IMR-90 (cell line): ENCODE measurements around the gene CPN2. TPM values are rescaled to one million over a fixed set of nuclear protein-coding genes. Genes with fewer than 3 reads are reported as not detected.
A peak's percentile ranks its signal among the peaks of the same experiment; 100 is the strongest.

Experiments used
- ATAC-seq: fragments of 200-7000 bp; cut with Tn5 transposase; 2 replicates; pipeline ENCODE4 v1.9.1; 2020; ENCODE audit warnings: low read depth, mild to moderate bottlenecking, moderate library complexity
- BruUV-seq: library from RNA; stranded (reverse); fragments of 400-500 nt; replicated peaks from 2 replicates; lab custom pipeline; 2021; lab: Mats Ljungman, UMichigan
- CTCF ChIA-PET: fragments of 300-600 bp; formaldehyde crosslinking; extraction: SDS; loops from one replicate; lab custom pipeline; 2021; ENCODE audit warnings: antibody characterized with exemption; lab: Yijun Ruan, JAX
- POLR2A ChIA-PET: fragments of 300-600 bp; sonication (Branson Sonifier 250); formaldehyde crosslinking; loops from one replicate; lab custom pipeline; 2022; ENCODE audit warnings: antibody characterized with exemption; ENCODE audit not compliant: unreplicated experiment; lab: Charles Lee
- DNase-seq: peaks from one replicate; pipeline ENCODE4 v3.0.0; 2013
- H2AFZ ChIP-seq: replicated peaks from 2 replicates; pipeline ENCODE3; 2013; ENCODE audit warnings: low read length, mild to moderate bottlenecking; ENCODE audit not compliant: poor library complexity
- H2AK5ac ChIP-seq: 2 replicates; pipeline ENCODE4 v1.6.1; 2013; ENCODE audit warnings: low read depth, low read length, inconsistent platforms
- H2AK9ac ChIP-seq: replicated peaks from 2 replicates; pipeline ENCODE3; 2013; ENCODE audit warnings: mild to moderate bottlenecking, low read depth, low read length, moderate library complexity; ENCODE audit not compliant: poor library complexity
- H2BK120ac ChIP-seq: 2 replicates; pipeline ENCODE4 v1.6.1; 2013; ENCODE audit warnings: low read depth, low read length, inconsistent platforms
- H2BK15ac ChIP-seq: 3 replicates; pipeline ENCODE4 v1.6.1; 2013; ENCODE audit warnings: low read depth, low read length, inconsistent platforms
- H2BK20ac ChIP-seq: 2 replicates; pipeline ENCODE4 v1.6.1; 2013; ENCODE audit warnings: low read depth, mild to moderate bottlenecking, inconsistent platforms, low read length, moderate library complexity
- H2BK5ac ChIP-seq: 2 replicates; pipeline ENCODE4 v1.6.1; 2013; ENCODE audit warnings: mild to moderate bottlenecking, low read depth, low read length, inconsistent platforms; ENCODE audit not compliant: poor library complexity, severe bottlenecking
- H3K14ac ChIP-seq: replicated peaks from 2 replicates; pipeline ENCODE4 v1.6.1; 2013; ENCODE audit warnings: low read depth, low read length, inconsistent platforms
- H3K18ac ChIP-seq: 2 replicates; pipeline ENCODE4 v1.6.1; 2013; ENCODE audit warnings: low read depth, low read length, control low read depth
- H3K23ac ChIP-seq: 2 replicates; pipeline ENCODE4 v1.6.1; 2013; ENCODE audit warnings: low read depth, low read length, inconsistent platforms
- H3K27ac ChIP-seq: 2 replicates; pipeline ENCODE4 v1.5.1; 2013; ENCODE audit warnings: mild to moderate bottlenecking, control low read depth, low read length; ENCODE audit not compliant: insufficient read depth
- H3K27me3 ChIP-seq: 2 replicates; pipeline ENCODE4 v1.6.1; 2013; ENCODE audit warnings: low read length; ENCODE audit not compliant: control insufficient read depth, insufficient read depth
- H3K36me3 ChIP-seq: 2 replicates; pipeline ENCODE4 v1.6.1; 2013; ENCODE audit warnings: low read length, mixed read lengths; ENCODE audit not compliant: control insufficient read depth, insufficient read depth
- H3K4ac ChIP-seq: 2 replicates; pipeline ENCODE4 v1.6.1; 2013; ENCODE audit warnings: low read depth, low read length, inconsistent platforms
- H3K4me1 ChIP-seq: 2 replicates; pipeline ENCODE4 v1.6.1; 2013; ENCODE audit warnings: low read length, mixed read lengths; ENCODE audit not compliant: control insufficient read depth, insufficient read depth
- H3K4me2 ChIP-seq: 2 replicates; pipeline ENCODE4 v1.6.1; 2013; ENCODE audit warnings: low read depth, mild to moderate bottlenecking, control low read depth, low read length, moderate library complexity
- H3K4me3 ChIP-seq: 2 replicates; pipeline ENCODE4 v1.5.1; 2013; ENCODE audit warnings: low read depth, mild to moderate bottlenecking, control low read depth, low read length, moderate library complexity; ENCODE audit not compliant: insufficient read depth
- H3K56ac ChIP-seq: 2 replicates; pipeline ENCODE4 v1.6.1; 2013; ENCODE audit warnings: low read length, inconsistent platforms; ENCODE audit not compliant: insufficient read depth; ENCODE audit errors: extremely low read depth
- H3K79me1 ChIP-seq, 2 experiments: 2 replicates each; pipeline ENCODE4 v1.6.1; 2013; ENCODE audit warnings: low read length in 2 of 2, inconsistent platforms in 1 of 2, low read depth in 1 of 2
- H3K9ac ChIP-seq: 2 replicates; pipeline ENCODE4 v1.6.1; 2013; ENCODE audit warnings: low read depth, low read length, control low read depth
- H3K9me1 ChIP-seq: 2 replicates; pipeline ENCODE4 v1.6.1; 2013; ENCODE audit warnings: low read length, inconsistent platforms; ENCODE audit not compliant: insufficient read depth
- H3K9me3 ChIP-seq: 2 replicates; pipeline ENCODE4 v1.6.1; 2013; ENCODE audit warnings: low read length; ENCODE audit not compliant: control insufficient read depth, insufficient read depth
- H4K20me1 ChIP-seq: 2 replicates; pipeline ENCODE4 v1.6.1; 2013; ENCODE audit warnings: low read length, inconsistent platforms; ENCODE audit not compliant: insufficient read depth
- H4K5ac ChIP-seq: 2 replicates; pipeline ENCODE4 v1.6.1; 2013; ENCODE audit warnings: mild to moderate bottlenecking, low read depth, low read length, control low read depth
- H4K8ac ChIP-seq, 2 experiments: 2 replicates each; pipeline ENCODE4 v1.6.1; 2013; ENCODE audit warnings: low read depth in 2 of 2, low read length in 2 of 2, control low read depth in 1 of 2, inconsistent platforms in 1 of 2
- H4K91ac ChIP-seq: 2 replicates; pipeline ENCODE4 v1.6.1; 2013; ENCODE audit warnings: low read depth, low read length, inconsistent platforms; ENCODE audit not compliant: insufficient read depth
- BHLHE40 ChIP-seq: fragments of 150-350 bp; IDR thresholded peaks from 2 replicates; pipeline ENCODE4 v1.6.1; 2016; ENCODE audit warnings: mild to moderate bottlenecking, low read depth, low read length
- CEBPB ChIP-seq: IDR thresholded peaks from 2 replicates; pipeline ENCODE4 v1.6.1; 2012; ENCODE audit warnings: low read depth, low read length, improper control_type of control experiment
- CHD1 ChIP-seq: IDR thresholded peaks from 2 replicates; pipeline ENCODE4 v1.6.1; 2012; ENCODE audit warnings: low read depth, low read length, improper control_type of control experiment
- FOS ChIP-seq: fragments of 150-350 bp; IDR thresholded peaks from 2 replicates; pipeline ENCODE4 v1.6.1; 2016; ENCODE audit warnings: low read depth, low read length
- MAFK ChIP-seq: IDR thresholded peaks from 2 replicates; pipeline ENCODE4 v1.6.1; 2012; ENCODE audit warnings: low read depth, low read length, improper control_type of control experiment
- MAZ ChIP-seq: IDR thresholded peaks from 2 replicates; pipeline ENCODE4 v1.6.1; 2012; ENCODE audit warnings: low read depth, mild to moderate bottlenecking, low read length, improper control_type of control experiment, moderate library complexity, borderline replicate concordance
- MXI1 ChIP-seq: IDR thresholded peaks from 2 replicates; pipeline ENCODE4 v1.6.1; 2012; ENCODE audit warnings: low read depth, mild to moderate bottlenecking, low read length, moderate library complexity, borderline replicate concordance
- NFE2L2 ChIP-seq: fragments of 150-350 bp; IDR thresholded peaks from 2 replicates; pipeline ENCODE4 v1.6.1; 2016; ENCODE audit warnings: low read depth, mild to moderate bottlenecking, low read length
- POLR2A ChIP-seq: IDR thresholded peaks from 2 replicates; pipeline ENCODE4 v1.6.1; 2012; ENCODE audit warnings: mild to moderate bottlenecking, low read depth, low read length
- RAD21 ChIP-seq: IDR thresholded peaks from 2 replicates; pipeline ENCODE4 v1.6.1; 2012; ENCODE audit warnings: low read length, improper control_type of control experiment
- RCOR1 ChIP-seq: IDR thresholded peaks from 2 replicates; pipeline ENCODE4 v1.6.1; 2012; ENCODE audit warnings: mild to moderate bottlenecking, low read length, improper control_type of control experiment; ENCODE audit not compliant: insufficient replicate concordance
- RFX5 ChIP-seq: IDR thresholded peaks from 2 replicates; pipeline ENCODE4 v1.8.0; 2012; ENCODE audit warnings: low read depth, mild to moderate bottlenecking, low read length, moderate library complexity
- SMC3 ChIP-seq: fragments of 150-350 bp; IDR thresholded peaks from 2 replicates; pipeline ENCODE4 v1.6.1; 2016; ENCODE audit warnings: low read depth, mild to moderate bottlenecking, antibody characterized with exemption, low read length, moderate library complexity
- WGBS, 2 experiments: methylation state at CpG; one replicate each; pipeline versions ENCODE4 v1.1.5 to v1.1.7; 2013; ENCODE audit warnings: missing lambda C conversion rate in 2 of 2; ENCODE audit not compliant: insufficient read length in 1 of 2; ENCODE audit errors: extremely low coverage in 2 of 2; 5-methylcytosine and 5-hydroxymethylcytosine counted together
- dilution Hi-C: fragments of 300-500 bp; cut with HindIII; formaldehyde crosslinking; loops from one replicate; pipeline ENCODE4 v1.14.3; 2018; ENCODE audit warnings: low sequenced_read_pairs; ENCODE audit not compliant: unreplicated experiment
- in situ Hi-C: fragments of 300-500 bp; cut with MboI; formaldehyde crosslinking; loops from 3 replicates; pipeline ENCODE4 v1.14.3; 2019; ENCODE audit warnings: low sequenced_read_pairs, inconsistent platforms, mixed read lengths
- intact Hi-C: fragments of 100-400 bp; cut with micrococcal nuclease; formaldehyde crosslinking; loops from 2 replicates; pipeline ENCODE4 v1.10.0; 2022
- polyA plus RNA-seq, 3 experiments: library from polyadenylated mRNA; depleted of rRNA; stranded (reverse); fragments of >200 nt; gene quantifications; 2 replicates each; pipeline ENCODE4 v1.2.3, GENCODE V29; 2012; ENCODE audit warnings: low replicate concordance in 1 of 3
- total RNA-seq: library from RNA; depleted of rRNA; stranded (reverse); fragments of >200 nt; gene quantifications from 2 replicates; pipeline ENCODE4 v1.2.3, GENCODE V29; 2012
- TF ChIP-seq, protein P1 (sequence below): fragments of 150-350 bp; IDR thresholded peaks from 2 replicates; pipeline ENCODE4 v1.6.1; 2017; ENCODE audit warnings: mild to moderate bottlenecking, antibody characterized with exemption, low read length, low read depth
- TF ChIP-seq, protein P2 (sequence below): fragments of 150-350 bp; IDR thresholded peaks from 2 replicates; pipeline ENCODE4 v1.6.1; 2016; ENCODE audit warnings: low read depth, mild to moderate bottlenecking, low read length, moderate library complexity, borderline replicate concordance

Gene CPN2
- total and polyA plus RNA-seq, 2 of the 4 experiments (the other 2 are of a cell fraction): 0.07 TPM; not detected in 1

DNA sequence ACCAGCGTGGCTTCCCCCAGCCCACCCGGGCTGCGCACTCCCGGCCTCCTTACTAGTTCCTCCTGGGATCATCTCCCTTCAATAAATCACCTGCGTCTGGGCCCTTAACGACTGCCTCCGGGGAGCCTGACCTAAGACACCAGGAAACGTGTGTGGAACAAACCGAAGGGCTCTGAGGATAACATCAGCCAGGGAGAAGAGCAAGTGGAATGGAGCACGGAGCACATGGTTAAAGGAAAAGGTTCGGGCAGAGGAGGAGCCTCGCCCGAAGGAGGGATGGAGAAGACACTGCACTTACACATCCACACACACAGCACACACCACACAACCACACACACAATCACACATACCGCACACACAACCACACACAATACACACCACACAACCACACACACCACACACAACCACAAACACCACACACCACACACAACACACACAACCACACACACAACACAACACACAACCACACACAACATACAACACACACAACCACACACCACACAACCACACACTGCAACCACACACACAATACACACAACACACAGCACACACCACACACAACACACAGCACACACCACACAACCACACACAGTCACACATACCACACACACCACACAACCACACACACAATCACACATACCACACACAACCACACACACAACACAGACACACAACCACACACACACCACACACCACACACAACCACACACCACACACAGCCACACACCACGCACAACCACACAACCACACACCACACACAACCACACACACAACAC, 24.7 kb downstream of the CPN2 start:
- dilution Hi-C loops (no loop called here), in situ Hi-C loops (loop anchor here (25.0 kb wide), 1 partner anchor 536 kb away; no protein-coding TSS in a partner anchor), intact Hi-C loops (no loop called here)
- Histone ChIP-seq H3K18ac (no peak overlapping the region), H3K27ac (no peak overlapping the region), H3K4me1 (peaks cover 18% of the 10 kb centered on the region), H3K79me1 (peaks cover 0 to 8% of the 10 kb centered on the region in 2 experiments; a peak in 1 of 4 replicates), H4K91ac (no peak overlapping the region; the same call in 1 of the 2 replicates), H3K14ac (0 out of 2 replicates have a peak overlapping the region, but pooled peaks have one; percentile 29), H2BK120ac (peak overlapping the region; percentile 41; the same call in 1 of the 2 replicates), H2AFZ (peak overlapping the region; percentile 34), H3K4me3 (no peak overlapping the region), H2BK20ac (no peak overlapping the region), H3K9ac (no peak overlapping the region), H3K23ac (no peak overlapping the region), H3K9me1 (peaks cover 29% of the 10 kb centered on the region), H3K27me3 (no peaks in the 10 kb centered on the region), H4K20me1 (peaks cover 3% of the 10 kb centered on the region; the same call in 1 of the 2 replicates), H3K56ac (no peak overlapping the region), H3K9me3 (no peaks in the 10 kb centered on the region), H2BK15ac (peak overlapping the region; percentile 75; the same call in 1 of the 3 replicates), H3K36me3 (no peaks in the 10 kb centered on the region), H4K8ac (no peak overlapping the region), H3K4me2 (no peak overlapping the region), H4K5ac (no peak overlapping the region), H2AK9ac (peak overlapping the region; percentile 44), H2BK5ac (peak overlapping the region; percentile 89), H2AK5ac (peak overlapping the region; percentile 92), H3K4ac (peak overlapping the region; percentile 57; the same call in 1 of the 2 replicates)
- CTCF ChIA-PET: no interaction called here
- WGBS, 2 experiments: 89% methylated on average over 3 of the region's 15 CpGs; no CpG with 5 or more reads in 1 of the 2 experiments
- BruUV-seq: no TSS peak
- ATAC-seq (no peak), DNase-seq (no peak)
- POLR2A ChIA-PET: no interaction called here
- TF ChIP-seq FOS (no peak), SMC3 (no peak), RCOR1 (no peak), RFX5 (no peak), CEBPB (no peak), MAZ (no peak), BHLHE40 (no peak), MAFK (no peak), POLR2A (no peak), NFE2L2 (no peak), MXI1 (no peak), CHD1 (no peak), RAD21 (no peak)
- TF ChIP-seq, protein P1, sequence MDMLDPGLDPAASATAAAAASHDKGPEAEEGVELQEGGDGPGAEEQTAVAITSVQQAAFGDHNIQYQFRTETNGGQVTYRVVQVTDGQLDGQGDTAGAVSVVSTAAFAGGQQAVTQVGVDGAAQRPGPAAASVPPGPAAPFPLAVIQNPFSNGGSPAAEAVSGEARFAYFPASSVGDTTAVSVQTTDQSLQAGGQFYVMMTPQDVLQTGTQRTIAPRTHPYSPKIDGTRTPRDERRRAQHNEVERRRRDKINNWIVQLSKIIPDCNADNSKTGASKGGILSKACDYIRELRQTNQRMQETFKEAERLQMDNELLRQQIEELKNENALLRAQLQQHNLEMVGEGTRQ: no peak
- TF ChIP-seq, protein P2, sequence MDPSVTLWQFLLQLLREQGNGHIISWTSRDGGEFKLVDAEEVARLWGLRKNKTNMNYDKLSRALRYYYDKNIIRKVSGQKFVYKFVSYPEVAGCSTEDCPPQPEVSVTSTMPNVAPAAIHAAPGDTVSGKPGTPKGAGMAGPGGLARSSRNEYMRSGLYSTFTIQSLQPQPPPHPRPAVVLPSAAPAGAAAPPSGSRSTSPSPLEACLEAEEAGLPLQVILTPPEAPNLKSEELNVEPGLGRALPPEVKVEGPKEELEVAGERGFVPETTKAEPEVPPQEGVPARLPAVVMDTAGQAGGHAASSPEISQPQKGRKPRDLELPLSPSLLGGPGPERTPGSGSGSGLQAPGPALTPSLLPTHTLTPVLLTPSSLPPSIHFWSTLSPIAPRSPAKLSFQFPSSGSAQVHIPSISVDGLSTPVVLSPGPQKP: no peak
